Mucosa of rectum (tissue), 2 donors: Measurements from ENCODE around the gene ZBTB7C.

Source experiments
- H3K27ac ChIP-seq, 2 donors: one replicate each; pipeline ENCODE4 v1.7.0; 2013; ENCODE audit warnings: inconsistent platforms in 2 of 2, low read depth in 2 of 2, low read length in 2 of 2
- H3K27me3 ChIP-seq, 2 donors: one replicate each; pipeline ENCODE4 v1.7.0; 2013; ENCODE audit warnings: low read length in 2 of 2; ENCODE audit not compliant: control insufficient read depth in 2 of 2, insufficient read depth in 2 of 2
- H3K36me3 ChIP-seq, 2 donors: one replicate each; pipeline ENCODE4 v1.7.0; 2013; ENCODE audit warnings: low read length in 2 of 2; ENCODE audit not compliant: control insufficient read depth in 2 of 2, insufficient read depth in 2 of 2
- H3K4me1 ChIP-seq, 2 donors: one replicate each; pipeline ENCODE4 v1.7.0; 2013; ENCODE audit warnings: low read length in 2 of 2, mild to moderate bottlenecking in 1 of 2; ENCODE audit not compliant: control insufficient read depth in 2 of 2, insufficient read depth in 2 of 2
- H3K4me3 ChIP-seq, 2 donors: one replicate each; pipeline ENCODE4 v1.7.0; 2013; ENCODE audit warnings: low read length in 2 of 2
- H3K9ac ChIP-seq, 2 donors: one replicate each; pipeline ENCODE4 v1.7.0; 2013; ENCODE audit warnings: low read length in 2 of 2, low read depth in 1 of 2, mild to moderate bottlenecking in 1 of 2
- H3K9me3 ChIP-seq, 2 donors: one replicate each; pipeline ENCODE4 v1.7.0; 2013; ENCODE audit warnings: low read length in 2 of 2; ENCODE audit not compliant: control insufficient read depth in 2 of 2
- donor health status: healthy.
- donor health status: Normal muscosa, but diverticular disease.

Gene ZBTB7C

DNA sequence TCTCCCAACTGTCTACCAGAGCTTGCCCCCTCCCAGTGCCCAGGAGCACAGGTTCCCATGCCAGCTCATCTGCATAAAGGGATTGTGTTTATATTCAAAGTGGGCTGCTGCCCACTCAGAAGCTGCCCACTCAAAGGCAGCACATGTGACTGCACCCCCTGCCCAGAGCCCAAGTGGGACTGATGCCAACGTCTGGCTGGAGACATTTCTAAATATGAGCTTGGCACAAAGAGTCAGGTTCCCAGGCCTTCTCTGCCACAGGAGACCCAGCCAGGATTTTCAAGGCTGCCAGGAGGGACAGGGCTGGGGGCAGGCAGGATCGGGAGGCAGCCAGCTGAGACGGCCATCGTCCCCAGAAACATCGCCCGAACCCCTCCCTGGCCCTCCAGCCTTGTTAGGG, 67.1 kb downstream of the ZBTB7C start:
- no peak overlapping the region for H3K27ac ChIP-seq
- H3K4me1 ChIP-seq = no peaks in the 10 kb centered on the region
- H3K27me3 ChIP-seq = no peaks in the 10 kb centered on the region
- H3K9me3 ChIP-seq = no peaks in the 10 kb centered on the region
- H3K4me3 ChIP-seq = no peak overlapping the region
- H3K9ac ChIP-seq = no peak overlapping the region
- no peaks in the 10 kb centered on the region for H3K36me3 ChIP-seq

GRCh38 chr18:48340560-48340959, 68.6 kb downstream of the ZBTB7C start:
- no peak overlapping the region for H3K27ac ChIP-seq
- H3K4me1 ChIP-seq = no peaks in the 10 kb centered on the region
- H3K36me3 ChIP-seq = no peaks in the 10 kb centered on the region
- no peak overlapping the region for H3K4me3 ChIP-seq
- no peaks in the 10 kb centered on the region for H3K9me3 ChIP-seq
- no peaks in the 10 kb centered on the region for H3K27me3 ChIP-seq
- no peak overlapping the region for H3K9ac ChIP-seq

DNA sequence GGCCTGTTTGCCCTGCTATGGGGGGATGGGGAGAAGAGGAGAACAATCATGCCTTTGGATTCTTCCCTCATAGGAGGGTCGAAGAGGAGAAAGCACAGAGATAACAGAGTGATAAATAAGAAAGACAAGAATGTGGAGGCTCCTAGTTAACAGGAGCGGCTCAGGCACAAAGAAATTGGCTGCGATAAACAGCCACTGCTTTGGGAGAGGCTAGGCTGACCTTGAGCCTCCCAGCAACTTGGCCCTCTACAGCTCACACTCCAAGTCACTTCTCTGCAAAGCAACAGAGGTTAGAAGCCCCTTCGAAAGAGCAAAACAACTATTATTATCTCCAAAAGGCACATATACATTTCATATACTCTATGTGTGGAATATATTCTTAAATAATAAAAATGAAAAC, 69.5 kb downstream of the ZBTB7C start:
- Histone ChIP-seq H3K27me3 (no peaks in the 10 kb centered on the region), H3K27ac (no peak overlapping the region), H3K4me3 (no peak overlapping the region), H3K36me3 (no peaks in the 10 kb centered on the region), H3K9me3 (no peaks in the 10 kb centered on the region), H3K9ac (no peak overlapping the region), H3K4me1 (no peaks in the 10 kb centered on the region)

DNA sequence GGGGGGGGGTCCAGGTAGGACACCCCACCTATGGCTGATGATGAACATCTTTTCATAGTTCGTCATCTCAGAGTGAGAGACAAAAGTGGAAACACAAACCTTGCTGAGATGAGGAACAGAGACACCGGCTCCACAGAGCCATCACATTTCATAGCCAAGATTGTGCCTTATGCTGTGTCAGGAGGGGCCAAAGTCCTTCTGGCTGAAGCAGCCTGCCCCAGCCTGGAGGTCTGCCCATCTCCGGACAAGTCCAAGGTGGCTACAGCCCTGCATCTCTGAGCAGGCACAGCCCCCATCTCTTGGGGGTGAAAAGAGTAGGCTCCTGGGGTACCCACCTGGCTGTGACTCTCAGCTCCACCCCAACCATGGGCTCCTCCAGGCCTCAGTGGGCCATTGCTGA, 70.3 kb downstream of the ZBTB7C start:
- Histone ChIP-seq H3K9me3 (no peaks in the 10 kb centered on the region), H3K4me3 (no peak overlapping the region), H3K36me3 (no peaks in the 10 kb centered on the region), H3K27me3 (no peaks in the 10 kb centered on the region), H3K9ac (no peak overlapping the region), H3K4me1 (no peaks in the 10 kb centered on the region), H3K27ac (no peak overlapping the region)

DNA sequence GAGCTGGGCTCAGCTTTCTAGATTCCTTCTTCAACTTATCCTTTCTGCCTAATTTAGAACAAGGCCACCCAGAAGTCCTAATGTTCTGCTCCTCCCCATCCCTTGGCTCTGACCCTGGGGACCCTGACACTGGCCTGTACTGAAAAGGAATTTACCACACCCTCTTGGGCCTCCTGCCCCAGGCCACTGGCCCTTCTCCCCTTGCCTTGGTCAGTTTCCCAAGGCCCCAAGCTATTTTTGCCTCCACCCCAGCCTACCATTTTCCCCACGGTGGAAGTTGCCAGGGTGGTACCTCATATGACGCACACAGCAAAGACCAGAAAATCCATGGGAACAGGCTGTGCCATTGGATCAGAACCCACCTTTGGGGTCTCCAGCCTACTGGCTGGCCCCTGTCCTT, 72.1 kb downstream of the ZBTB7C start:
- Histone ChIP-seq H3K9me3 (no peaks in the 10 kb centered on the region), H3K4me3 (no peak overlapping the region), H3K27me3 (no peaks in the 10 kb centered on the region), H3K36me3 (no peaks in the 10 kb centered on the region), H3K9ac (no peak overlapping the region), H3K4me1 (no peaks in the 10 kb centered on the region), H3K27ac (no peak overlapping the region)

DNA sequence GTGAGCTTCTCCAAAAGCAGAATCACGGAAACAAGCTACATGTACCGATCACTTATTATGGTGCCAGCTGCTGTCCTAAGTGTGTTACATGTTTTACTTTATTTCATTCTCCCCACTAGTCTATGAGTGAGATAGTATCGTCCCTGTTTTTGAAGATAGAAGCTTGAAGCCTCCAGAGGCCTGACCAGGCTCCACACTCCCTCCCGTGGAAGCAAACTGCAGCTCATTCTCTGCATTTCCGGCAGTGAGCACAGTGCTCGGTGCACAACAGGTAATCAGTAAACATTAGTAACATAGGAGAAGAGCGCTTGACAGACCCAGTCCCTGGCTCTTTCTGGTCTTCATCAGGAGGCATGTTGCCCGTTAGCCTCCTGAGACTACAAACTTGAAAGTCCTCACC, 72.9 kb downstream of the ZBTB7C start:
- Histone ChIP-seq H3K27ac (no peak overlapping the region), H3K4me3 (no peak overlapping the region)

DNA sequence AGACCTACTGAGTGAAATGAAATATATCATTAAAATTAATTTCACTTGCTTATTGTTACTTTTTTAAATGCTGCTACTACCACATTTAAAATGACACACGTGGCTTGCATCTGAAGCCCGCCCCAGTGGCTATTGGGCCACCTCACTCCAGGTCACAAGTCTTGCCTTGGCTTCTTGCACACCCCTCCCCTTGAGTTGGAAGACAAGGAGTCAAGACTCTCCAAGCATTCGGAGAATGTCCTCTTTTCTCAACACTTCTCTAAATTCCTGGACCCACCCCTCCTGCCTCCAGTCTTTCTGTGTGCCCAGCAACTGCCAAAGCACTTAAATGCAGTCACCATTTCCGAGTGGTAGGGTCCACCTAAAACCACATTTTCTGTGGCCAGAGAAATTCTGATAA, 73.4 kb downstream of the ZBTB7C start:
- no peak overlapping the region for H3K27ac ChIP-seq

More for the DNA sequence above, 72.9 kb downstream of the ZBTB7C start:
- Histone ChIP-seq H3K9ac (no peak overlapping the region), H3K36me3 (no peaks in the 10 kb centered on the region), H3K27me3 (no peaks in the 10 kb centered on the region), H3K4me1 (no peaks in the 10 kb centered on the region), H3K9me3 (no peaks in the 10 kb centered on the region)

DNA sequence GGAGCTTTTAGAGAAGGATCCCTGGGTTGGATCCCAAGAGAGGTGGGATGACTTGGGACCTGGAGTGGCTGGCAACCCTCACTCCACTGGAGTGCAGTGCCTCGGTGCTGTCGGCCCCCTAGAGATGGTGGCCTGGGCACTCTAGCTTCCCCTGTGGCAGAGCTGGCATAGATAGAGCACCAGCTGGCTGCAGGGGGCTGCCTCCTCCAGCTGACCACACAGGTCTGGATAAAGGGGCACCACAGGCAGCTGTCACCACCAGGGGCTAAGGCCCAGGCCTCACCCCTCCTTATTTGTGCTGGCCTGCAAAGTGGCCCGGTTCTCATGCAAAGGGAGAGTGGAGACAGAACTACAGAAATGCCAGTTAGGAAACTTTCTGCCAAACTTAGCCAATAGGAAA, 74.3 kb downstream of the ZBTB7C start:
- H3K27me3 ChIP-seq = no peaks in the 10 kb centered on the region
- no peaks in the 10 kb centered on the region for H3K4me1 ChIP-seq

More for the DNA sequence above, 73.4 kb downstream of the ZBTB7C start:
- no peaks in the 10 kb centered on the region for H3K9me3 ChIP-seq
- no peaks in the 10 kb centered on the region for H3K36me3 ChIP-seq
- no peak overlapping the region for H3K9ac ChIP-seq
- no peaks in the 10 kb centered on the region for H3K27me3 ChIP-seq
- H3K4me1 ChIP-seq = no peaks in the 10 kb centered on the region
- no peak overlapping the region for H3K4me3 ChIP-seq

GRCh38 chr18:48333563-48333962, 75.6 kb downstream of the ZBTB7C start:
- Histone ChIP-seq H3K4me1 (no peaks in the 10 kb centered on the region), H3K4me3 (no peak overlapping the region)

More for the DNA sequence above, 74.3 kb downstream of the ZBTB7C start:
- Histone ChIP-seq H3K9ac (no peak overlapping the region), H3K9me3 (no peaks in the 10 kb centered on the region), H3K27ac (no peak overlapping the region), H3K36me3 (no peaks in the 10 kb centered on the region), H3K4me3 (no peak overlapping the region)

DNA sequence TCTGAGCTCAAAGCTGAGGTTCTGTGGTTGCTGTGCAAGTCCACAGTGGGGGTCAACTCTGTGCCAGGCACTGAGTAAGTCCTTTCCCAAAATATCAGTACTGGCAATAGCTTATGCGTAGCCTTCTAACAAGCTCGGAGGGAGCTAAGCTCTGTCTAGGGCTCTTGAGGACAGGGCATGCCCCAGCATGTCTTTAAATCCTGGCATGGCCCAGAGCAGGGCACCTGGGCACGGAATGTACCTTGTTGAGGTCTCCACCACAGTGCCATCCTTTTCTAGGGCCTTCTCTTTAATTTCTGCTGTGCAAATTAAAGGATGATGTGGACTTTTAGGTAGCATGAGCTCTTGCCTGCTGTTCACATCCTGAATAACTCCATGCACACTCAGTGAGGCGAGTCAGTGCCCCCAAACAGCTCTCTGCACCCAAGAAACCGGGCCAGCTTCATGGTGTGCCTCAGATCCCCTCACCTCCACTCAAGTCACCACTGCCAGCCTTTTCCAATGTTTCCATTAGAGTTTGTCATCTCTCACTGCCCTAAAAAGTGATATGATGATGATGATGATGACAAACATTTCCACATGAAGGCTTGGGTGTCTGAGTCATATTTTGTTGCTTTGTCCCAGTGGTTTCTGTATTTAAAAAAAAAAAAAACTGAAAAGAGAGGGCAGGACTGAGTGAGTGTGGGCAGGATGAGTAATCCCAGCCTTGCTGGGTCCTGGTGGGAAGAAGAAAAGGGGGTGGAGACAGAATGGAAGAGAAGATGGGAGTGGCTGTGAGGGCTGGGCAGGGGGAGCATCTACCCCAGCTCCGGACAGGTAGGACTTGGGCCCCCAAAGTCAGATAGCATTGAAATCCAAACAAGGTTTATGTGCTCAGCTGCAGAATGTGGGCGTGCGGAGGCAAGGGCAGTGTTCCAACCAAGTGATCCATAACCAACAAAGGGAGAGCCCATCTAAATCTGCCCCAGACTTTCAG, 78.9 kb downstream of the ZBTB7C start:
- Histone ChIP-seq H3K4me1 (no peaks in the 10 kb centered on the region), H3K4me3 (no peak overlapping the region), H3K27ac (no peak overlapping the region), H3K36me3 (no peaks in the 10 kb centered on the region), H3K9me3 (no peaks in the 10 kb centered on the region), H3K9ac (no peak overlapping the region), H3K27me3 (no peaks in the 10 kb centered on the region)

More at GRCh38 chr18:48333563-48333962, 75.6 kb downstream of the ZBTB7C start:
- Histone ChIP-seq H3K36me3 (no peaks in the 10 kb centered on the region), H3K9me3 (no peaks in the 10 kb centered on the region), H3K27ac (no peak overlapping the region), H3K9ac (no peak overlapping the region), H3K27me3 (no peaks in the 10 kb centered on the region)
